GM10847 (cell line): ENCODE data around the gene TSHZ2.

Source experiments
- POLR2A ChIP-seq: IDR thresholded peaks from 2 replicates; pipeline ENCODE4 v1.6.1; 2011; ENCODE audit not compliant: insufficient read length; ENCODE audit errors: extremely low read depth

TSHZ2 gene

GRCh38 chr20:53130795-53131194, 158.6 kb downstream of the TSHZ2 start:
- TF ChIP-seq POLR2A: no peak

GRCh38 chr20:53133125-53133524, 161.0 kb downstream of the TSHZ2 start:
- no peak for TF ChIP-seq POLR2A

GRCh38 chr20:53133628-53134027, 161.5 kb downstream of the TSHZ2 start:
- TF ChIP-seq POLR2A: no peak

- no peak for TF ChIP-seq POLR2A
Observed at GRCh38 chr20:53136473-53136872, 164.3 kb downstream of the TSHZ2 start.

GRCh38 chr20:53138454-53139262, 166.5 kb downstream of the TSHZ2 start:
- TF ChIP-seq POLR2A: no peak

- no peak for TF ChIP-seq POLR2A
Observed at GRCh38 chr20:53141201-53142050, 169.3 kb downstream of the TSHZ2 start.

GRCh38 chr20:53142225-53143127, 170.3 kb downstream of the TSHZ2 start:
- no peak for TF ChIP-seq POLR2A

- TF ChIP-seq POLR2A: no peak
Observed at GRCh38 chr20:53146201-53146891, 174.2 kb downstream of the TSHZ2 start.

- TF ChIP-seq POLR2A: no peak
Observed at GRCh38 chr20:53148771-53149147, 176.6 kb downstream of the TSHZ2 start.

- TF ChIP-seq POLR2A: no peak
Observed at GRCh38 chr20:53149148-53149889, 177.2 kb downstream of the TSHZ2 start.

- no peak for TF ChIP-seq POLR2A
Observed at GRCh38 chr20:53149890-53150205, 177.7 kb downstream of the TSHZ2 start.

GRCh38 chr20:53150532-53150931, 178.4 kb downstream of the TSHZ2 start:
- TF ChIP-seq POLR2A: no peak

GRCh38 chr20:53152228-53152627, 180.1 kb downstream of the TSHZ2 start:
- TF ChIP-seq POLR2A: no peak

- TF ChIP-seq POLR2A: no peak
Observed at GRCh38 chr20:53154540-53154939, 182.4 kb downstream of the TSHZ2 start.
